Right lobe of liver (tissue), 4 donors: Measurements from ENCODE around the gene ARMH1.

Experiments
- CTCF ChIP-seq, 4 donors: fragments of 200-600 bp in 3 of 4; fragments of 450-650 bp in 1 of 4; IDR thresholded peaks; one replicate each; pipeline versions ENCODE4 v1.5.1 to v1.8.0; 2016 to 2022; ENCODE audit warnings: antibody characterized with exemption in 4 of 4, mild to moderate bottlenecking in 2 of 4
- POLR2A ChIP-seq: fragments of 450-650 bp; IDR thresholded peaks from one replicate; pipeline ENCODE4 v1.6.1; 2017; ENCODE audit warnings: antibody characterized with exemption, mild to moderate bottlenecking
- donor health status: DM: no; HTN: no; CAD: no.
- donor health status: DM: no; HTN: no; CAD: no.
- donor health status: DM: no; HTN: yes; CAD: no.

- peak; percentile 59 to 90 (median 66) for TF ChIP-seq CTCF (IDR thresholded peaks at IDR 0.05)
- peak; percentile 84 for TF ChIP-seq POLR2A
Measured at GRCh38 chr1:44677201-44677766, 2.8 kb downstream of the ARMH1 start.
